H9 (cell line): ENCODE results near the gene INCENP. TPM values are rescaled to one million over a fixed set of nuclear protein-coding genes. Genes with fewer than 3 reads are reported as not detected.
"Not testable (repeated sequence)": the region's sequence is repeated elsewhere in the genome, so short reads cannot be mapped to it uniquely, and the experiment has no call there.

Experiments used
- DNase-seq: peaks from one replicate; pipeline ENCODE4 v3.0.0-alpha.2; 2017
- H2AFZ ChIP-seq: one replicate; pipeline ENCODE4 v1.6.1; 2013; ENCODE audit warnings: mild to moderate bottlenecking, low read length, control low read depth, moderate library complexity
- H2AK5ac ChIP-seq: 2 replicates; pipeline ENCODE4 v1.6.1; 2013; ENCODE audit warnings: low read length, control low read depth, mixed read lengths; ENCODE audit not compliant: insufficient read length
- H2BK120ac ChIP-seq: one replicate; pipeline ENCODE4 v1.6.1; 2013; ENCODE audit warnings: low read depth, mild to moderate bottlenecking, low read length, control low read depth, inconsistent platforms; ENCODE audit not compliant: poor library complexity, severe bottlenecking
- H2BK12ac ChIP-seq: 2 replicates; pipeline ENCODE4 v1.6.1; 2013; ENCODE audit warnings: low read length, control low read depth, mixed read lengths, low read depth; ENCODE audit not compliant: insufficient read length
- H2BK15ac ChIP-seq: 2 replicates; pipeline ENCODE4 v1.6.1; 2013; ENCODE audit warnings: low read depth, low read length, control low read depth
- H2BK20ac ChIP-seq: one replicate; pipeline ENCODE4 v1.6.1; 2013; ENCODE audit warnings: low read depth, mild to moderate bottlenecking, low read length, control low read depth, inconsistent platforms; ENCODE audit not compliant: poor library complexity, severe bottlenecking
- H2BK5ac ChIP-seq: 2 replicates; pipeline ENCODE4 v1.6.1; 2013; ENCODE audit warnings: low read length, control low read depth, mixed read lengths; ENCODE audit not compliant: insufficient read length
- H3K14ac ChIP-seq: 2 replicates; pipeline ENCODE4 v1.6.1; 2013; ENCODE audit warnings: low read length, control low read depth; ENCODE audit not compliant: insufficient read depth
- H3K18ac ChIP-seq: 2 replicates; pipeline ENCODE4 v1.6.1; 2013; ENCODE audit warnings: low read depth, mild to moderate bottlenecking, mixed read lengths, low read length, control low read depth; ENCODE audit not compliant: insufficient read length
- H3K23ac ChIP-seq: 2 replicates; pipeline ENCODE4 v1.6.1; 2013; ENCODE audit warnings: low read length, control low read depth, mixed read lengths, low read depth; ENCODE audit not compliant: insufficient read length
- H3K23me2 ChIP-seq: 2 replicates; pipeline ENCODE4 v1.6.1; 2013; ENCODE audit warnings: low read depth, mild to moderate bottlenecking, mixed read lengths, low read length, control low read depth; ENCODE audit not compliant: insufficient read length, poor library complexity, severe bottlenecking
- H3K27ac ChIP-seq: 2 replicates; pipeline ENCODE4 v1.5.1; 2013; ENCODE audit warnings: low read length, control low read depth, mixed read lengths, low read depth; ENCODE audit not compliant: insufficient read length
- H3K27me3 ChIP-seq: 2 replicates; pipeline ENCODE4 v1.6.1; 2013; ENCODE audit warnings: low read length, control low read depth, inconsistent platforms; ENCODE audit not compliant: insufficient read depth
- H3K4ac ChIP-seq: 2 replicates; pipeline ENCODE4 v1.6.1; 2013; ENCODE audit warnings: low read depth, mild to moderate bottlenecking, control low read depth, inconsistent platforms, low read length, moderate library complexity
- H3K4me1 ChIP-seq: 2 replicates; pipeline ENCODE4 v1.6.1; 2013; ENCODE audit warnings: low read length, control low read depth, inconsistent platforms; ENCODE audit not compliant: insufficient read depth
- H3K4me2 ChIP-seq: 2 replicates; pipeline ENCODE4 v1.6.1; 2013; ENCODE audit warnings: low read length, control low read depth, mixed read lengths; ENCODE audit not compliant: insufficient read length, insufficient read depth
- H3K56ac ChIP-seq: 2 replicates; pipeline ENCODE4 v1.6.1; 2013; ENCODE audit warnings: low read depth, mild to moderate bottlenecking, mixed read lengths, low read length, control low read depth; ENCODE audit not compliant: insufficient read length
- H3K79me1 ChIP-seq: 2 replicates; pipeline ENCODE4 v1.6.1; 2013; ENCODE audit warnings: low read depth, mild to moderate bottlenecking, moderate library complexity, low read length, control low read depth, inconsistent platforms; ENCODE audit not compliant: insufficient read depth, poor library complexity, severe bottlenecking
- H3K79me2 ChIP-seq: 2 replicates; pipeline ENCODE4 v1.6.1; 2013; ENCODE audit warnings: low read length, control low read depth, inconsistent platforms; ENCODE audit not compliant: insufficient read depth
- H3K9ac ChIP-seq: 2 replicates; pipeline ENCODE4 v1.6.1; 2013; ENCODE audit warnings: low read length, control low read depth, mixed read lengths; ENCODE audit not compliant: insufficient read length; ENCODE audit errors: extremely low read depth
- H3K9me3 ChIP-seq: one replicate; pipeline ENCODE4 v1.6.1; 2013; ENCODE audit warnings: low read depth, low read length, inconsistent platforms; ENCODE audit not compliant: control insufficient read depth
- H3T11ph ChIP-seq: one replicate; pipeline ENCODE4 v1.6.1; 2013; ENCODE audit warnings: mild to moderate bottlenecking, low read length, control low read depth, inconsistent platforms
- H4K20me1 ChIP-seq: one replicate; pipeline ENCODE4 v1.6.1; 2013; ENCODE audit not compliant: control insufficient read depth, insufficient read length, insufficient read depth
- H4K5ac ChIP-seq: 2 replicates; pipeline ENCODE4 v1.6.1; 2013; ENCODE audit warnings: low read depth, mild to moderate bottlenecking, mixed read lengths, low read length, control low read depth; ENCODE audit not compliant: insufficient read length
- H4K8ac ChIP-seq: replicated peaks from 2 replicates; pipeline ENCODE4 v1.6.1; 2013; ENCODE audit warnings: low read length, control low read depth, mixed read lengths, low read depth; ENCODE audit not compliant: insufficient read length
- H4K91ac ChIP-seq: 2 replicates; pipeline ENCODE4 v1.6.1; 2013; ENCODE audit warnings: low read depth, mild to moderate bottlenecking, moderate library complexity, mixed read lengths, low read length, control low read depth; ENCODE audit not compliant: insufficient read length
- H3K27ac Mint-ChIP-seq, 3 experiments: 2 replicates in 2 of 3; 3 replicates in 1 of 3; pipeline ENCODE4 v1.8.0; 2020 to 2021; ENCODE audit warnings: mixed read lengths in 3 of 3, mild to moderate bottlenecking in 1 of 3, moderate library complexity in 1 of 3
- H3K27me3 Mint-ChIP-seq: 2 replicates; pipeline ENCODE4 v1.8.0; 2021; ENCODE audit warnings: low read depth, mild to moderate bottlenecking, moderate library complexity, mixed read lengths
- H3K36me3 Mint-ChIP-seq, 3 experiments: 2 replicates in 2 of 3; 3 replicates in 1 of 3; pipeline ENCODE4 v1.8.0; 2020 to 2021; ENCODE audit warnings: low read depth in 3 of 3, mixed read lengths in 3 of 3; ENCODE audit not compliant: insufficient read depth in 1 of 3
- H3K4me1 Mint-ChIP-seq, 2 experiments: 2 replicates each; pipeline ENCODE4 v1.8.0; 2020; ENCODE audit warnings: mixed read lengths in 2 of 2
- H3K4me3 Mint-ChIP-seq, 2 experiments: 2 replicates in 1 of 2; 3 replicates in 1 of 2; pipeline ENCODE4 v1.8.0; 2020 to 2021; ENCODE audit warnings: mild to moderate bottlenecking in 2 of 2, mixed read lengths in 2 of 2, moderate library complexity in 1 of 2
- H3K9me3 Mint-ChIP-seq, 2 experiments: 2 replicates in 1 of 2; 3 replicates in 1 of 2; pipeline ENCODE4 v1.8.0; 2020; ENCODE audit warnings: mild to moderate bottlenecking in 2 of 2, mixed read lengths in 2 of 2, moderate library complexity in 1 of 2
- WGBS: extraction: QIAGEN DNeasy Blood & Tissue Kit; methylation state at CpG from one replicate; pipeline ENCODE4 v1.1.7; 2013; ENCODE audit warnings: missing lambda C conversion rate, low lambda C conversion rate, mixed read lengths; ENCODE audit not compliant: insufficient read length; ENCODE audit errors: extremely low coverage; 5-methylcytosine and 5-hydroxymethylcytosine counted together
- total RNA-seq: library from RNA; stranded (reverse); gene quantifications from 2 replicates; pipeline ENCODE4 v1.2.1, GENCODE V29; 2021
- TF ChIP-seq, protein P1 (sequence below): fragments of 200-600 bp; sonication (generic); conservative IDR thresholded peaks from 3 replicates; pipeline ENCODE4 v1.8.0; 2021; ENCODE audit warnings: antibody characterized with exemption, mild to moderate bottlenecking

Gene INCENP
- total RNA-seq, 1 experiment from 2014 or later = 99.9 TPM

DNA sequence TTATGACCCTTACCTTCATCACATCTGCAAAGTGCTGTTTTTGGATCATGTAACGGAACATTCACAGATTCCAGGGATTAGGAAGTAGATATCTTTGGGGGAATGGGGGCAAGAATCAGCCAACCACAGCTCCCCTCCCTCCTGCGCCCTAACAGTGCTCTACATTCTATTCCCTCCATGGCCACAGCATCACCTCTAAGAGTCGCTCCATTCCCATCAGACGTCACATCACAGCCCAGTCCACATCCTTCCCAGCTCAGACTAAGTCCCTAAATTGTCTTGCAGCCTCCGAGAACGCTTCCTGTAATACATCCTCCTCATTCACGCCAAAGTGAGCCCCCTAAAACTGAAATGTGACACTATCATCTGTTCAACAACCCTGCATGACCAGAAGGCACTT lies 72.1 kb downstream of the INCENP start:
- H3K79me1 ChIP-seq = no peaks in the 10 kb centered on the region
- H4K20me1 ChIP-seq = no peaks in the 10 kb centered on the region
- no peak overlapping the region for H3K18ac ChIP-seq
- no peak overlapping the region for H4K8ac ChIP-seq
- TF ChIP-seq, protein P1, sequence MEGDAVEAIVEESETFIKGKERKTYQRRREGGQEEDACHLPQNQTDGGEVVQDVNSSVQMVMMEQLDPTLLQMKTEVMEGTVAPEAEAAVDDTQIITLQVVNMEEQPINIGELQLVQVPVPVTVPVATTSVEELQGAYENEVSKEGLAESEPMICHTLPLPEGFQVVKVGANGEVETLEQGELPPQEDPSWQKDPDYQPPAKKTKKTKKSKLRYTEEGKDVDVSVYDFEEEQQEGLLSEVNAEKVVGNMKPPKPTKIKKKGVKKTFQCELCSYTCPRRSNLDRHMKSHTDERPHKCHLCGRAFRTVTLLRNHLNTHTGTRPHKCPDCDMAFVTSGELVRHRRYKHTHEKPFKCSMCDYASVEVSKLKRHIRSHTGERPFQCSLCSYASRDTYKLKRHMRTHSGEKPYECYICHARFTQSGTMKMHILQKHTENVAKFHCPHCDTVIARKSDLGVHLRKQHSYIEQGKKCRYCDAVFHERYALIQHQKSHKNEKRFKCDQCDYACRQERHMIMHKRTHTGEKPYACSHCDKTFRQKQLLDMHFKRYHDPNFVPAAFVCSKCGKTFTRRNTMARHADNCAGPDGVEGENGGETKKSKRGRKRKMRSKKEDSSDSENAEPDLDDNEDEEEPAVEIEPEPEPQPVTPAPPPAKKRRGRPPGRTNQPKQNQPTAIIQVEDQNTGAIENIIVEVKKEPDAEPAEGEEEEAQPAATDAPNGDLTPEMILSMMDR = peak; percentile 40; the same call in 2 of the 3 replicates
- H2BK15ac ChIP-seq = no peak overlapping the region
- H2BK12ac ChIP-seq = no peak overlapping the region
- H3K79me2 ChIP-seq = no peaks in the 10 kb centered on the region
- H2AFZ ChIP-seq = no peak overlapping the region
- no peak overlapping the region for H2BK120ac ChIP-seq
- Mint-ChIP-seq H3K27me3 (peaks cover 2% of the 10 kb centered on the region), H3K4me3 (no peak overlapping the region; a peak in 1 of 5 replicates), H3K36me3 (no peaks in the 10 kb centered on the region), H3K9me3 (no peaks in the 10 kb centered on the region; a peak in 1 of 5 replicates), H3K4me1 (peaks cover 25 to 26% of the 10 kb centered on the region in 2 experiments), H3K27ac (no peak overlapping the region)
- no peak overlapping the region for H2BK5ac ChIP-seq
- no peak overlapping the region for H3K9ac ChIP-seq
- H4K91ac ChIP-seq = no peak overlapping the region
- H3K14ac ChIP-seq = no peak overlapping the region
- H3T11ph ChIP-seq = no peak overlapping the region
- DNase-seq = no peak
- no peak overlapping the region for H3K4ac ChIP-seq
- no peak overlapping the region for H3K56ac ChIP-seq
- no peak overlapping the region for H4K5ac ChIP-seq
- H3K4me1 ChIP-seq = no peaks in the 10 kb centered on the region
- no peak overlapping the region for H3K4me2 ChIP-seq
- H3K27ac ChIP-seq = no peak overlapping the region
- no peaks in the 10 kb centered on the region for H3K9me3 ChIP-seq
- no peaks in the 10 kb centered on the region for H3K23me2 ChIP-seq
- no CpG with 5 or more reads among the region's 7 CpGs for WGBS
- H2BK20ac ChIP-seq = no peak overlapping the region
- H3K23ac ChIP-seq = no peak overlapping the region
- H3K27me3 ChIP-seq = no peaks in the 10 kb centered on the region
- H2AK5ac ChIP-seq = no peak overlapping the region

DNA sequence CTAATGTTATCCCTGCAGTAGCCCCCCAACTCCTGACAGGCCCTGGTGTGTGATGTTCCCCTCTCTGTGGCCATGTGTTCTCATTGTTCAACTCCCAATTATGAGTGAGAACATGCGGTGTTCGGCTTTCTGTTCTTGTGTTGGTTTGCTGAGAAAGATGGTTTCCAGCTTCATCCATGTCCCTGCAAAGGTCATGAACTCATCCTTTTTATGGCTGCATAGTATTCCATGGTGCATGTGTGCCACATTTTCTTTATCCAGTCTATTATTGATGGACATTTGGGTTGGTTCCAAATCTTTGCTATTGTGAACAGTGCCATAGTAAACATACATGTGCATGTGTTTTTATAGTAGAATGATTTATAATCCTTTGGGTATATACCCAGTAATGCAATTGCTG lies 73.6 kb downstream of the INCENP start:
- not testable (repeated sequence) for H3K4me2 ChIP-seq, H2BK5ac ChIP-seq, H3K9me3 Mint-ChIP-seq, H3K9me3 ChIP-seq, H3K56ac ChIP-seq, H3K79me2 ChIP-seq, H3K36me3 Mint-ChIP-seq, H3K27me3 ChIP-seq, H3T11ph ChIP-seq, H2AFZ ChIP-seq, H3K27me3 Mint-ChIP-seq, H3K4me3 Mint-ChIP-seq, DNase-seq, H2BK12ac ChIP-seq, H3K23ac ChIP-seq, H3K18ac ChIP-seq, H3K4ac ChIP-seq, H4K5ac ChIP-seq, H2AK5ac ChIP-seq, H4K91ac ChIP-seq, H3K9ac ChIP-seq, H3K79me1 ChIP-seq, H2BK20ac ChIP-seq, H3K14ac ChIP-seq, H3K27ac Mint-ChIP-seq, H4K8ac ChIP-seq, H2BK15ac ChIP-seq, H3K23me2 ChIP-seq, H3K27ac ChIP-seq, H4K20me1 ChIP-seq, H3K4me1 ChIP-seq, H2BK120ac ChIP-seq
- peaks cover 25 to 26% of the 10 kb centered on the region in 2 experiments for H3K4me1 Mint-ChIP-seq
- no CpG with 5 or more reads among the region's 2 CpGs for WGBS
